ENCODE results near the gene PIAS4. TPM values are rescaled to one million over a fixed set of nuclear protein-coding genes. Genes with fewer than 3 reads are reported as not detected.
A peak's percentile ranks its signal among the peaks of the same experiment; 100 is the strongest.

Gene PIAS4
- 95.8 TPM for total RNA-seq (ENCODE audit: unreplicated experiment)
- long read RNA-seq, transcript PIAS4-201 (11 exons, 3,159 nt): major isoform, 70 of 88 reads
- long read RNA-seq, partial matches to known transcripts: 9 of 88 reads
- long read RNA-seq, other reads (novel, unspliced or antisense): 9 of 88 reads

- TF ChIP-seq CTCF (IDR thresholded peaks at IDR 0.05; ENCODE audit: partially characterized antibody, unreplicated experiment): no peak
- no peaks in the 10 kb centered on the region for H3K36me3 Mint-ChIP-seq (ENCODE audit: unreplicated experiment)
- H3K4me1 Mint-ChIP-seq (ENCODE audit: low read depth, unreplicated experiment): peaks cover 20% of the 10 kb centered on the region
- peaks cover 9% of the 10 kb centered on the region for H3K9me3 Mint-ChIP-seq (ENCODE audit: unreplicated experiment)
- H3K27me3 Mint-ChIP-seq (ENCODE audit: unreplicated experiment): peaks cover 14% of the 10 kb centered on the region
- H3K4me3 Mint-ChIP-seq (ENCODE audit: unreplicated experiment): peak within 1 kb of the TSS; percentile 98
- peak within 1 kb of the TSS; percentile 97 for H3K27ac Mint-ChIP-seq (ENCODE audit: unreplicated experiment)
- DNase-seq: peak; percentile 96
Measured at GRCh38 chr19:4007021-4007835, at the start of gene PIAS4. Gene PIAS4, plus strand, starts transcription at chr19:4007736. Its CDS starts 25 bp downstream, at chr19:4007761.

GRCh38 chr19:3958836-3959765 is 48.4 kb upstream of the PIAS4 start:
- H3K4me1 Mint-ChIP-seq (ENCODE audit: low read depth, unreplicated experiment): peaks cover under 1% of the 10 kb centered on the region
- H3K9me3 Mint-ChIP-seq (ENCODE audit: unreplicated experiment): peaks cover 9% of the 10 kb centered on the region
- peaks cover 2% of the 10 kb centered on the region for H3K27me3 Mint-ChIP-seq (ENCODE audit: unreplicated experiment)
- no peak overlapping the region for H3K27ac Mint-ChIP-seq (ENCODE audit: unreplicated experiment)
- DNase-seq: no peak
- no peak overlapping the region for H3K4me3 Mint-ChIP-seq (ENCODE audit: unreplicated experiment)
- no peak for TF ChIP-seq CTCF (IDR thresholded peaks at IDR 0.05; ENCODE audit: partially characterized antibody, unreplicated experiment)
- H3K36me3 Mint-ChIP-seq (ENCODE audit: unreplicated experiment): no peaks in the 10 kb centered on the region

- Mint-ChIP-seq H3K27ac (ENCODE audit: unreplicated experiment) (no peak overlapping the region), H3K4me3 (ENCODE audit: unreplicated experiment) (no peak overlapping the region), H3K36me3 (ENCODE audit: unreplicated experiment) (no peaks in the 10 kb centered on the region), H3K27me3 (ENCODE audit: unreplicated experiment) (peaks cover 2% of the 10 kb centered on the region), H3K4me1 (ENCODE audit: low read depth, unreplicated experiment) (no peaks in the 10 kb centered on the region), H3K9me3 (ENCODE audit: unreplicated experiment) (peaks cover 9% of the 10 kb centered on the region)
- no peak for DNase-seq
- TF ChIP-seq CTCF (IDR thresholded peaks at IDR 0.05; ENCODE audit: partially characterized antibody, unreplicated experiment): no peak
Measured at GRCh38 chr19:3959766-3960131, 47.8 kb upstream of the PIAS4 start.

- DNase-seq: no peak
- Mint-ChIP-seq H3K9me3 (ENCODE audit: unreplicated experiment) (peaks cover 9% of the 10 kb centered on the region), H3K36me3 (ENCODE audit: unreplicated experiment) (no peaks in the 10 kb centered on the region), H3K4me3 (ENCODE audit: unreplicated experiment) (no peak overlapping the region), H3K27me3 (ENCODE audit: unreplicated experiment) (peaks cover 4% of the 10 kb centered on the region), H3K4me1 (ENCODE audit: low read depth, unreplicated experiment) (no peaks in the 10 kb centered on the region), H3K27ac (ENCODE audit: unreplicated experiment) (no peak overlapping the region)
- TF ChIP-seq CTCF (IDR thresholded peaks at IDR 0.05; ENCODE audit: partially characterized antibody, unreplicated experiment): no peak
Measured at GRCh38 chr19:3961007-3961406, 46.5 kb upstream of the PIAS4 start.
